A549 (cell line): ENCODE data around the gene DMXL2.

Source experiments
- BCL3 ChIP-seq: fragments of >200 bp; sonication (Bioruptor Twin); formaldehyde crosslinking; IDR thresholded peaks from 3 replicates; pipeline ENCODE4 v1.6.1; 2016
- REST ChIP-seq: fragments of 200-600 bp; sonication (generic); IDR thresholded peaks from 2 replicates; pipeline ENCODE4 v1.6.1; 2016; ENCODE audit warnings: antibody characterized with exemption, mild to moderate bottlenecking, moderate library complexity

- TF ChIP-seq BCL3 (no peak), REST (no peak)
Observed at GRCh38 chr15:51669381-51669780, 46.8 kb upstream of the DMXL2 start.
